ENCODE results near the gene MSMO1.
"Not testable (repeated sequence)": the region's sequence is repeated elsewhere in the genome, so short reads cannot be mapped to it uniquely, and the experiment has no call there.

Gene MSMO1

GRCh38 chr4:165327211-165328100 lies at the start of gene MSMO1:
Gene MSMO1 (plus strand): TSS chr4:165327669. CDS start chr4:165333371, 5,702 bp downstream.
- peak; percentile 95 to 98 (median 96) for DNase-seq

- DNase-seq: not testable (repeated sequence)
These were observed 47.9 kb upstream of the MSMO1 start for GRCh38 chr4:165279531-165279930.

- DNase-seq: not testable (repeated sequence)
These were observed 42.8 kb upstream of the MSMO1 start for GRCh38 chr4:165284697-165285096.

GRCh38 chr4:165286619-165287340 lies 40.7 kb upstream of the MSMO1 start:
- DNase-seq: peak in 1 of 6 experiments; percentile 14

- DNase-seq: no peak
These were observed 39.2 kb upstream of the MSMO1 start for GRCh38 chr4:165288226-165288625.

- DNase-seq: no peak
These were observed 38.6 kb upstream of the MSMO1 start for GRCh38 chr4:165288639-165289422.

GRCh38 chr4:165289423-165289785 lies 38.1 kb upstream of the MSMO1 start:
- no peak for DNase-seq

- no peak for DNase-seq
These were observed 34.4 kb upstream of the MSMO1 start for GRCh38 chr4:165293061-165293460.

- DNase-seq: no peak
These were observed 33.4 kb upstream of the MSMO1 start for GRCh38 chr4:165293927-165294649.

GRCh38 chr4:165294907-165295306 lies 32.6 kb upstream of the MSMO1 start:
- DNase-seq: peak in 3 of 6 experiments; percentile 30 to 49 (median 38)

- DNase-seq: no peak
These were observed 29.8 kb upstream of the MSMO1 start for GRCh38 chr4:165297626-165298025.

- DNase-seq: no peak
These were observed 27.9 kb upstream of the MSMO1 start for GRCh38 chr4:165299399-165300060.

GRCh38 chr4:165301833-165302232 lies 25.6 kb upstream of the MSMO1 start:
- peak in 4 of 6 experiments; percentile 3 to 26 (median 20) for DNase-seq

GRCh38 chr4:165302658-165303057 lies 24.8 kb upstream of the MSMO1 start:
- DNase-seq: no peak

- DNase-seq: no peak
These were observed 19.3 kb upstream of the MSMO1 start for GRCh38 chr4:165308166-165308565.

- DNase-seq: no peak
These were observed 18.9 kb upstream of the MSMO1 start for GRCh38 chr4:165308606-165309005.

GRCh38 chr4:165309456-165309855 lies 18.0 kb upstream of the MSMO1 start:
- DNase-seq: no peak

GRCh38 chr4:165312506-165312905 lies 15.0 kb upstream of the MSMO1 start:
- DNase-seq: no peak

GRCh38 chr4:165319030-165319429 lies 8.4 kb upstream of the MSMO1 start:
- DNase-seq: no peak

GRCh38 chr4:165319509-165319908 lies 8.0 kb upstream of the MSMO1 start:
- no peak for DNase-seq

GRCh38 chr4:165324236-165324917 lies 3.1 kb upstream of the MSMO1 start:
- no peak for DNase-seq
